Neuronal stem cell (in vitro differentiated cells): ENCODE data around the gene NTPCR.

Experiments
- DNase-seq: peaks from one replicate; pipeline ENCODE4 v3.0.0-alpha.2; 2013; ENCODE audit warnings: low spot score
- H2AFZ ChIP-seq: one replicate; pipeline ENCODE4 v1.6.1; 2013; ENCODE audit warnings: mild to moderate bottlenecking, low read length, inconsistent platforms
- H2AK5ac ChIP-seq: 2 replicates; pipeline ENCODE4 v1.6.1; 2013; ENCODE audit warnings: low read depth, mild to moderate bottlenecking, inconsistent platforms, low read length, moderate library complexity, mixed read lengths
- H2BK120ac ChIP-seq: 2 replicates; pipeline ENCODE4 v1.6.1; 2013; ENCODE audit warnings: low read depth, mild to moderate bottlenecking, inconsistent platforms, low read length, moderate library complexity, mixed read lengths
- H2BK12ac ChIP-seq: one replicate; pipeline ENCODE4 v1.6.1; 2013; ENCODE audit warnings: low read length, inconsistent platforms
- H2BK15ac ChIP-seq: 2 replicates; pipeline ENCODE4 v1.6.1; 2013; ENCODE audit warnings: mild to moderate bottlenecking, low read length, inconsistent platforms, mixed read lengths
- H2BK5ac ChIP-seq: one replicate; pipeline ENCODE4 v1.6.1; 2013; ENCODE audit warnings: inconsistent platforms, mild to moderate bottlenecking, low read length, moderate library complexity
- H3K14ac ChIP-seq: one replicate; pipeline ENCODE4 v1.6.1; 2013; ENCODE audit warnings: low read length, inconsistent platforms
- H3K18ac ChIP-seq: 2 replicates; pipeline ENCODE4 v1.6.1; 2013; ENCODE audit warnings: low read length, inconsistent platforms
- H3K23ac ChIP-seq: 2 replicates; pipeline ENCODE4 v1.6.1; 2013; ENCODE audit warnings: low read depth, mild to moderate bottlenecking, mixed read lengths, low read length, inconsistent platforms; ENCODE audit not compliant: poor library complexity
- H3K27ac ChIP-seq: replicated peaks from 3 replicates; pipeline ENCODE4 v1.5.1; 2013; ENCODE audit warnings: low read length, inconsistent platforms
- H3K27me3 ChIP-seq, 3 experiments: 2 replicates each; pipeline ENCODE4 v1.6.1; 2013; ENCODE audit warnings: low read length in 3 of 3, mild to moderate bottlenecking in 2 of 3, inconsistent platforms in 1 of 3, low read depth in 1 of 3, mixed read lengths in 1 of 3, moderate library complexity in 1 of 3; ENCODE audit not compliant: control insufficient read depth in 3 of 3, insufficient read depth in 3 of 3
- H3K36me3 ChIP-seq, 2 donors: replicated peaks in 1 of 2; 2 replicates each; pipeline ENCODE4 v1.6.1; 2013; ENCODE audit warnings: low read length in 2 of 2; ENCODE audit not compliant: control insufficient read depth in 2 of 2, insufficient read depth in 2 of 2
- H3K4ac ChIP-seq: 2 replicates; pipeline ENCODE4 v1.6.1; 2013; ENCODE audit warnings: inconsistent platforms, mild to moderate bottlenecking, low read length, moderate library complexity
- H3K4me1 ChIP-seq, 2 donors: 1 replicate in 1 of 2; 2 replicates in 1 of 2; pipeline ENCODE4 v1.6.1; 2013; ENCODE audit warnings: low read length in 2 of 2, low read depth in 1 of 2; ENCODE audit not compliant: control insufficient read depth in 2 of 2, insufficient read depth in 1 of 2
- H3K4me2 ChIP-seq: one replicate; pipeline ENCODE4 v1.6.1; 2013; ENCODE audit warnings: mild to moderate bottlenecking, low read length, inconsistent platforms; ENCODE audit not compliant: insufficient read depth, poor library complexity, severe bottlenecking
- H3K4me3 ChIP-seq, 2 donors: 2 replicates each; pipeline ENCODE4 v1.5.1; 2013; ENCODE audit warnings: low read length in 2 of 2, mild to moderate bottlenecking in 2 of 2, inconsistent platforms in 1 of 2, moderate library complexity in 1 of 2
- H3K79me1 ChIP-seq: one replicate; pipeline ENCODE4 v1.6.1; 2013; ENCODE audit warnings: low read depth, mild to moderate bottlenecking, inconsistent platforms, low read length, moderate library complexity
- H3K9ac ChIP-seq: one replicate; pipeline ENCODE4 v1.6.1; 2013; ENCODE audit warnings: mild to moderate bottlenecking, low read depth, low read length, inconsistent platforms; ENCODE audit not compliant: poor library complexity
- H3K9me3 ChIP-seq, 2 donors: replicated peaks in 1 of 2; 2 replicates each; pipeline versions ENCODE3 to v1.6.1; 2013; ENCODE audit warnings: low read length in 2 of 2, mild to moderate bottlenecking in 2 of 2, inconsistent platforms in 1 of 2, low read depth in 1 of 2, mixed read lengths in 1 of 2, moderate library complexity in 1 of 2; ENCODE audit not compliant: control insufficient read depth in 2 of 2, insufficient read depth in 1 of 2
- H4K8ac ChIP-seq: one replicate; pipeline ENCODE4 v1.6.1; 2013; ENCODE audit warnings: low read depth, mild to moderate bottlenecking, inconsistent platforms, low read length, moderate library complexity
- H4K91ac ChIP-seq: one replicate; pipeline ENCODE4 v1.6.1; 2013; ENCODE audit warnings: low read length, low read depth, mild to moderate bottlenecking, inconsistent platforms; ENCODE audit not compliant: poor library complexity
- WGBS, 2 donors: extraction: QIAGEN DNeasy Blood & Tissue Kit; methylation state at CpG; one replicate each; pipeline ENCODE4 v1.1.7; 2013; ENCODE audit warnings: missing lambda C conversion rate in 2 of 2, mixed read lengths in 1 of 2; ENCODE audit not compliant: insufficient read length in 2 of 2, insufficient replicate concordance in 1 of 2; ENCODE audit errors: extremely low coverage in 2 of 2; 5-methylcytosine and 5-hydroxymethylcytosine counted together

Gene NTPCR

DNA sequence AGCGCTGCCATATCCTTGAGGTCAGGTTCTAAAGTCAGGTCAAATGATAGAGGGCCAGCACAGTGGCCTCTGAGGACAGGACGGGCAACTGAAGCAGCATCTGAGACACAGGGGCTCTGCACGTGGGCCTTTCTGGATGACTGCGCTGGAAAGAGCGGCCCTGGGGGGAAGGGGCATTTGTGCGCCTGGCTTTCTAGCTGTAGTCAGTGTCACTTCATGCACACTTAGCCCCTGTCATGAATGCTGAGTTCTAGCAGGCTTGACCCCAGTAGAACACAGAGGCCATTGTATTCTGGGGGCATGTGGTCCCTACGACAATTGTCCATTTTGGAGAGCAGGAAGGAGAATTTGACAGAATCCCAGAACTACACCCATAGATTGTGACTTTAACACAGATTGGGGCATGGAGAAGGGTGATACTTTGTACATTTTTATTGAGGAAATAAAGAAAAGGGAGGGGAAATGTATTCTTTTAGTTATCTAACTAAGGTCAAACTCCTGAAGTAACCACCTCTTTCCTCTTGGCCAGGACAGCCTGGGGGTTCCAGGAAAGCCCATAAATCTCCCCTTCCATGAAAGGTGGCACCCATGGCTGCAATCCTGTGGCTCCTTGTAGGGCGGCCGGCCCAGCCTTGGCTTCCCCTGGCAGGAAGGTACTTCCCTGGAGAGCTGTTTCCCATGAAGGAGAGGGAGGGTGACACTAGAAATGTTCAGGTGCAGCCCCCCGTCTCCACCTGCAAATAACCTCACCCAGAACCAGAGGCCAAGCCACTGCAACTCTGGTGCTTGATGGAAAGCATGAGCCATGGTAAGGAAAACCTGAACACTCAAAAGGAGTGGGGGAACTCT is 34.4 kb downstream of the NTPCR start:
- Histone ChIP-seq H2AK5ac (no peak overlapping the region), H3K9ac (no peak overlapping the region), H3K27ac (no peak overlapping the region), H3K4me2 (no peak overlapping the region), H2BK12ac (no peak overlapping the region), H2BK15ac (no peak overlapping the region), H3K23ac (no peak overlapping the region), H3K14ac (no peak overlapping the region), H2BK120ac (no peak overlapping the region), H2AFZ (no peak overlapping the region), H3K79me1 (peaks cover 1% of the 10 kb centered on the region), H3K36me3 (peaks cover 11 to 17% of the 10 kb centered on the region in 2 donors), H4K8ac (no peak overlapping the region), H3K4ac (no peak overlapping the region), H3K4me1 (peaks cover 0 to 4% of the 10 kb centered on the region in 2 donors), H2BK5ac (no peak overlapping the region), H4K91ac (no peak overlapping the region), H3K18ac (peak overlapping the region; percentile 76), H3K4me3 (no peak overlapping the region), H3K9me3 (peaks cover 0 to 4% of the 10 kb centered on the region in 2 donors), H3K27me3 (no peaks in the 10 kb centered on the region)
- DNase-seq, result no peak
- WGBS, 2 donors, result no CpG with 5 or more reads among the region's 10 CpGs

GRCh38 chr1:232985882-232986526 is 35.6 kb downstream of the NTPCR start:
- DNase-seq, result no peak
- H3K9me3 ChIP-seq, result peaks cover 0 to 4% of the 10 kb centered on the region in 2 donors
- no peak overlapping the region for H3K4me3 ChIP-seq
- H3K79me1 ChIP-seq, result peaks cover 5% of the 10 kb centered on the region
- no peak overlapping the region for H3K4ac ChIP-seq
- no peak overlapping the region for H3K4me2 ChIP-seq
- peak overlapping the region; percentile 73 for H3K23ac ChIP-seq
- H2AFZ ChIP-seq, result no peak overlapping the region
- H2BK120ac ChIP-seq, result no peak overlapping the region
- peak overlapping the region; percentile 24 for H2BK5ac ChIP-seq
- no peak overlapping the region for H2AK5ac ChIP-seq
- no peaks in the 10 kb centered on the region for H3K27me3 ChIP-seq
- peaks cover 0 to 4% of the 10 kb centered on the region in 2 donors for H3K4me1 ChIP-seq
- H4K8ac ChIP-seq, result peak overlapping the region; percentile 43
- H3K9ac ChIP-seq, result no peak overlapping the region
- no peak overlapping the region for H3K27ac ChIP-seq
- peaks cover 7 to 12% of the 10 kb centered on the region in 2 donors for H3K36me3 ChIP-seq
- peak overlapping the region; percentile 71 for H3K14ac ChIP-seq
- no peak overlapping the region for H2BK15ac ChIP-seq
- H2BK12ac ChIP-seq, result peak overlapping the region; percentile 90
- H3K18ac ChIP-seq, result peak overlapping the region; percentile 76
- H4K91ac ChIP-seq, result no peak overlapping the region
- no CpG with 5 or more reads among the region's 31 CpGs for WGBS, 2 donors

DNA sequence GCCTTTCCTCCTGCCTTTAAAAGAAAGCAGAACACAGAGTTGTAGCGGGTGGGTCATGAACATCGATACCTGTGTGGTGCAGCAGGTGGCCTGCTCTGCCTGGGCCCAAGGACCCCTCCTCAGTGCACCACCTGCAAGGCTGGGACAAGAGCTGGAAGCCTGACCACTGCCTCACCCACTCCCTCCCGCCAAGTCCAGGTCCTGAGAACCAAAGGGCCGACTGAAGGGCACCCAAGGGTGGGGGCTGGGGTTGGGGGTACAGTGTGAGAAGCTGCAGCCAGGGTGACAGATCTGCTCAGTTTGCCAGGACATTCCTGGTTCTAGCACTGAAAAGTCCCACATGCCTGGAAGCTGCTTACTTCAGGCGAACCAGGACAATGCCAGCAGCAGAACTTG is 36.1 kb downstream of the NTPCR start:
- H3K23ac ChIP-seq, result peak overlapping the region; percentile 73
- H3K4me3 ChIP-seq, result no peak overlapping the region
- peaks cover 0 to 4% of the 10 kb centered on the region in 2 donors for H3K9me3 ChIP-seq
- peaks cover 6% of the 10 kb centered on the region for H3K79me1 ChIP-seq
- peak overlapping the region; percentile 24 for H2BK5ac ChIP-seq
- peaks cover 5 to 9% of the 10 kb centered on the region in 2 donors for H3K36me3 ChIP-seq
- no peak overlapping the region for H3K27ac ChIP-seq
- H2BK120ac ChIP-seq, result no peak overlapping the region
- H2BK12ac ChIP-seq, result no peak overlapping the region
- no peak overlapping the region for H4K91ac ChIP-seq
- WGBS, 2 donors, result no CpG with 5 or more reads among the region's 5 CpGs
- DNase-seq, result no peak
- H3K4me1 ChIP-seq, result peaks cover 0 to 4% of the 10 kb centered on the region in 2 donors
- H3K27me3 ChIP-seq, result no peaks in the 10 kb centered on the region
- no peak overlapping the region for H2AK5ac ChIP-seq
- no peak overlapping the region for H4K8ac ChIP-seq
- peak overlapping the region; percentile 76 for H3K18ac ChIP-seq
- peak overlapping the region; percentile 21 for H3K14ac ChIP-seq
- no peak overlapping the region for H3K9ac ChIP-seq
- no peak overlapping the region for H2BK15ac ChIP-seq
- H2AFZ ChIP-seq, result no peak overlapping the region
- H3K4me2 ChIP-seq, result no peak overlapping the region
- no peak overlapping the region for H3K4ac ChIP-seq
